ENCODE measurements around the gene TMX2. TPM values are rescaled to one million over a fixed set of nuclear protein-coding genes. Genes with fewer than 3 reads are reported as not detected.
"Not testable (repeated sequence)": the region's sequence is repeated elsewhere in the genome, so short reads cannot be mapped to it uniquely, and the experiment has no call there.

The TMX2 gene
- total RNA-seq, 1 experiment from 2014 or later = 93.9 TPM

DNA sequence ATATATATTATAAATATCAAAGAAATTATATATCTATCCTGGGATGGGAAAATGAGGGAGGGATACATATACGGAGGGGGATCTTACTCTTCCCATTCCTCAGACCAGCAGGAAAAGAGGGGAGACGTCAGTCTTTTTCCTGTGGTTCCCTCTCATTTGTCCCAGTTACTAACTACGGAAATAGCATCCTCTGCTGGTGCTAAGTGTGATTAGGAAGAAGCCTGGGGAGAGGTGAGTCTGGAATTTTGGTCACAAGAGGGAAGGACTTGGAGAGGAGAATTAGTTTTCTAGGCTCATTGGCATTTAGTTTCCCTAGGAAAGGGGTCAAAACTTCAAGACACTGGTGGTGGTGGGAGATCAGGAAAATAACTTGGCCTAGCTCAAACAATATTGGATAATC lies 12.0 kb upstream of the TMX2 start:
- peak; percentile 49 for DNase-seq
- no peaks in the 10 kb centered on the region for H3K27me3 ChIP-seq (ENCODE audit: control insufficient read depth, insufficient read depth, low read length)
- no peak overlapping the region for H3K4me3 ChIP-seq (ENCODE audit: insufficient read depth, low read depth, low read length)
- peaks cover 39% of the 10 kb centered on the region for H3K36me3 ChIP-seq (replicated peaks; ENCODE audit: control insufficient read depth, insufficient read depth, low read length)

DNA sequence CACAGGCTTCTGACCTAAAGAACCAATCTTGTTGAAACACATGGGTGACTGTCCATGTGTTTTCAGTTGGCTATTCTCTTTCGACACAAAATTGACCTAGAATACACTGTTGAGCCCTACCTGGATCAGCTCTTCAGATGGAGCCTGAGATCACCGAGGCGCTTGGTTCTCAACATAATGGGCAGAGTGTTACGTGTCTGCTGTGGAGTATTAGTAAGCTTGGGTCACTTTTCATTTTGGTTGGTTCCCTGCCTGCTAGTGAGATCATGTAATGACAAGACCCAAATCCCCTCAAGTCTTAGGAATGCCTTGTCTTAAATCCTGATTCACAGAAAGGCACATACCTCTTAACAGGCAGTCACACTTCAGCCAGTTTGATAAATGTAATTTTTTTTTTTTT lies 9.1 kb upstream of the TMX2 start:
- DNase-seq = no peak
- H3K36me3 ChIP-seq (replicated peaks; ENCODE audit: control insufficient read depth, insufficient read depth, low read length) = peaks cover 26% of the 10 kb centered on the region
- H3K4me3 ChIP-seq (ENCODE audit: insufficient read depth, low read depth, low read length) = no peak overlapping the region
- H3K27me3 ChIP-seq (ENCODE audit: control insufficient read depth, insufficient read depth, low read length) = no peaks in the 10 kb centered on the region

DNA sequence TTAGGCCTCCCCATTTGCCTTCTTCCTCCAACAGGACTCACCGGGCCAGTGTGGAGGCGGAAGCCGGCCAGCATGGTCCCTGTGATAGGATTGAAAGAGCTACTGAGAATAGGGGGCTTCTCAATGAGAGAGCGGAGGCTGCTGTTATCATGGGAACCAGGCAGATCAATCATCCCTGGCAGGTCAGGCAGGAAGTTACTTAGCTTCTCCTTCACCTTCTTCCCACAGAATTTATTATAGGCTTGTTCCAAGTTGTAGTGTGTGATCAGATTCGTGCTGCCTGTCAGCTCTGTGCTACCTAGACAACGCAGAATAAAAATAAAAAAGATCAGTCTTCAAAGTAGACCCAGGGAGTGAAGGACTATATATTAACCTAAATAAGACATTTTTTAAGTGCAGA lies 7.5 kb upstream of the TMX2 start:
- no peaks in the 10 kb centered on the region for H3K27me3 ChIP-seq (ENCODE audit: control insufficient read depth, insufficient read depth, low read length)
- H3K4me3 ChIP-seq (ENCODE audit: insufficient read depth, low read depth, low read length) = no peak overlapping the region
- DNase-seq = no peak
- H3K36me3 ChIP-seq (replicated peaks; ENCODE audit: control insufficient read depth, insufficient read depth, low read length) = peaks cover 11% of the 10 kb centered on the region

DNA sequence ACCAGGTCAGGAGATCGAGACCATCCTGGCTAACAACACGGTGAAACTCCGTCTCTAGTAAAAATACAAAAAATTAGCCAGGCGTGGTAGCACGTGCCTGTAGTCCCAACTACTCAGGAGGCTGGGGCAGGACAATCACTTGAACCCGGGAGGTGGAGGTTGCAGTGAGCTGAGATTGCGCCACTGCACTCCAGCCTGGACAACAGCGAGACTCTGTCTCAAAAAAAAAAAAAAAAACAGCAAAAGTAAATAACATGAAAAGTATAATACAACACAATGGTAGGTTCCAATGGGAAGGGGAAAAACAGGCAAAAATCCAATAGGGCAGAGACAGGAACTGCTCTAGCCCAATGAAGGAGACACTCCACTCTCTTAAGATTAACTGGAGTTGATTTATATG lies 7.0 kb upstream of the TMX2 start:
- H3K36me3 ChIP-seq (replicated peaks; ENCODE audit: control insufficient read depth, insufficient read depth, low read length); DNase-seq; H3K4me3 ChIP-seq (ENCODE audit: insufficient read depth, low read depth, low read length); H3K27me3 ChIP-seq (ENCODE audit: control insufficient read depth, insufficient read depth, low read length): not testable (repeated sequence)

DNA sequence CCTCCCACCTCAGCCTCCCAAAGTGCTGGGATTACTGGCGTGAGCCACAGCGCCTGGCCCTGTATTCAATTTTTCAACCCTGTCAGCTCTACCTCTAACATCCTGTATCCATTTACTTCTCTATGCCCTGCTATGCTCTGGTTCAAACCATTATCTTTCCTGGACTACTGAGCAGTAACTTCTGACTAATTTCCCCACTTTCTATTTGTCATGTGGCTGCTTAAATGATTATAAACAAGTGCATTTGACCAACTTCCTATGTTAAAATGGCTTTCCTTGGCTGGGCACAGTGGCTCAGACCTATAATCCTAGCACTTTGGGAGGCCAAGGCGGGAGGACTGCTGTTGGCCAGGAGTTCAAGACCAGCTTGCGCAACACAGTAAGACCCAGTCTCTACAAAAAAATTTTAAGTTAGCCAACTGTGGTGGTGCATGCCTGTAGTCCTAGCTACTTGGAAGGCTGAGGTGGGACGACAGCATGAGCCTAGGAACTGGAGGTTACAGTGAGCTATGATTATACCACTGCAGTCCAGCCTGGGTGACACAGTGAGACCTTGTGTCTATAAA lies 2.5 kb upstream of the TMX2 start:
- no peak overlapping the region for H3K4me3 ChIP-seq (ENCODE audit: insufficient read depth, low read depth, low read length)
- no peaks in the 10 kb centered on the region; the same call in 1 of the 2 replicates for H3K36me3 ChIP-seq (replicated peaks; ENCODE audit: control insufficient read depth, insufficient read depth, low read length)
- DNase-seq = no peak
- H3K27me3 ChIP-seq (ENCODE audit: control insufficient read depth, insufficient read depth, low read length) = no peaks in the 10 kb centered on the region

DNA sequence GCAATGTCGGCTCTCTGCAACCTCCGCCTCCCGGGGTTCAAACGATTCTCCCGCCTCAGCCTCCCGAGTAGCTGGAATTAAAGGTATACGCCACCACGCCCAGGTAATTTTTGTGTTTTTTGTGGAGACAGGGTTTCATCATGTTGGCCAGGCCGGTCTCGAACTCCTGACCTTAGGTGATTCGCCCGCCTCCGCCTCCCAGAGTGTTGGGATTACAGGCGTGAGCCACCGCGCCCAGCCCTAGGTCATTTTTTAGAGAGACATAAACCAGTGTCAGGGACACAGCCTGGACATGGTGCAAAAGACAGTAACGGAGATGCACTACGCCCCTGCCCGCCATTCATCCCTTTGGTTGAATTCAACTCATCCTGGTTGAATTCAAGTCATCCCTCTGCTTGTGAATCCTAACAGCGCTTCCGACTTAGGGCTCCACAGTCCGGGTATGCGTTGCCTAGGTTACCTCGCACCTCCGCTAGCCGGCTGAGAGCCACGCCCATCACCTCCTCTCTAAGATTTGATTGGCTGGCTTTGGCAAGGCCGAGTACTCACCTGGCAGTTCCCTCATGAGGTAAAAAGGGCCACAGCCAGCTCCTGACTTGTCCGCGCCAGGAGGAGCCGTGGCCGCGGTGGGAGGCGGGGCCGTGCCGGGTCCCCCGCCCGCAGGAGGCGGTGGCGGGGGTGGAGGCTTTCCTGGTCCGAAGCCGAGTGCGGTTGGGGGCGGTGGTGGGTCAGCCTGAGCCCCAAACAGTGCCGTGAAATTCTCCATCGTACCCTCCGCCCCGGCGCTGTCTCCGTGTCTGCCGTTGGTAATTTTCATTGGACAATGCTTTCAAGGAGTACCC lies 758 bp upstream of the TMX2 start, which contains the start of gene MED19:
MED19 (minus strand) TSS at position 802 of the 842 bp plus-strand sequence; CDS start at position 766, 36 bp downstream.
- no peaks in the 10 kb centered on the region for H3K36me3 ChIP-seq (replicated peaks; ENCODE audit: control insufficient read depth, insufficient read depth, low read length)
- peak; percentile 95 for DNase-seq
- H3K4me3 ChIP-seq (ENCODE audit: insufficient read depth, low read depth, low read length) = peak within 1 kb of the TSS; percentile 93
- H3K27me3 ChIP-seq (ENCODE audit: control insufficient read depth, insufficient read depth, low read length) = no peaks in the 10 kb centered on the region

DNA sequence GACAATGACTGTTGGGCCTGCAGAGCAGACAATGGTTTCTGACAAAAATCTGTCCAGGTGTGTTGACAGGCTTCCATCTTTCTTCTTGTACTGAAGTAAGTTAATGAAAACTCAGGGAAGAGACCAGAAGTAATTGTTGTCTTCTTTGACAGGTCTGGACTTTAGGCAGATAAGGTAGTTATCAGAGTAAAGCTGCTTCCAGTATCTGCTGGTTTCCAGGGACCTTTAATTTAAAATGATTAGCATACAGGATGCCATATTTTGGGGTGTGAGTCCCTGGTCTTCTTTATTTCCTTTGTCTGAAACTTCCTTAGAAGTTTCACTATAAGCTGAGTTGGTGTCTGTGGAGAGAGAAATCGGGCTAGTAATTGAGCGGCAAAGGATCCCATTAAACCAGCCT lies 1.4 kb downstream of the TMX2 start:
- Histone ChIP-seq H3K4me3 (ENCODE audit: insufficient read depth, low read depth, low read length) (no peak overlapping the region; the same call in 1 of the 2 replicates), H3K27me3 (ENCODE audit: control insufficient read depth, insufficient read depth, low read length) (no peaks in the 10 kb centered on the region), H3K36me3 (replicated peaks; ENCODE audit: control insufficient read depth, insufficient read depth, low read length) (peaks cover 2% of the 10 kb centered on the region; the same call in 1 of the 2 replicates)
- no peak for DNase-seq

DNA sequence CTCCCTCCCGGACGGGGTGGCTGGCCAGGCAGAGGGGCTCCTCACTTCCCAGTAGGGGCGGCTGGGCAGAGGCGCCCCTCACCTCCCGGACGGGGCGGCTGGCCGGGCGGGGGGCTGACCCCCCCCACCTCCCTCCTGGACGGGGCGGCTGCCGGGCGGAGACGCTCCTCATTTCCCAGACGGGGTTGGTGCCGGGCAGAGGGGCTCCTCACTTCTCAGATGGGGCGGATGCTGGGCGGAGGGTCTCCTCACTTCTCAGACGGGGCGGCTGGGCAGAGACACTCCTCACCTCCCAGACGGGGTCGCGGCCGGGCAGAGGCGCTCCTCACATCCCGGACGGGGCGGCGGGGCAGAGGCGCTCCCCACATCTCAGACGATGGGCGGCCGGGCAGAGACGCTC lies 4.3 kb downstream of the TMX2 start:
- not testable (repeated sequence) for DNase-seq; H3K36me3 ChIP-seq (replicated peaks; ENCODE audit: control insufficient read depth, insufficient read depth, low read length); H3K4me3 ChIP-seq (ENCODE audit: insufficient read depth, low read depth, low read length); H3K27me3 ChIP-seq (ENCODE audit: control insufficient read depth, insufficient read depth, low read length)

DNA sequence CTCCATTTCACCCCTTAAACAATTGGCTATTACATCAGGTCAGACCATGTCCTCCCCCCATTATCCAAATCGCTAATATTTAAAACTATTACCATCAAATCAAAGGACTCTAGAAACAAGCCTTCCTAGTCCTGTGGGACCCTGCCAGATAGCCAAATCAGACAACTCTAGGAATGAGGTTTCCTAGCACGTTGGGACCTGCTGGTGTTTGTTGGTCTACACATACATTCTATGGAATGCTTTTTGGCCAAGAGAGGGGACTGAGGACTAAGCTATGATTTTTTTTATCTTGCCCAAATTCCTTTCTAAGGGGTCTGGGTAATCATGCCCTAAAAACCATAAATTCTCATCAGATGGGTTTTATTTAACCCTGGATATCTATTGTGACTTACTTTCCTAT lies 14.8 kb downstream of the TMX2 start:
- no peaks in the 10 kb centered on the region; the same call in 1 of the 2 replicates for H3K36me3 ChIP-seq (replicated peaks; ENCODE audit: control insufficient read depth, insufficient read depth, low read length)
- H3K27me3 ChIP-seq (ENCODE audit: control insufficient read depth, insufficient read depth, low read length) = no peaks in the 10 kb centered on the region
- H3K4me3 ChIP-seq (ENCODE audit: insufficient read depth, low read depth, low read length) = no peak overlapping the region
- no peak for DNase-seq

DNA sequence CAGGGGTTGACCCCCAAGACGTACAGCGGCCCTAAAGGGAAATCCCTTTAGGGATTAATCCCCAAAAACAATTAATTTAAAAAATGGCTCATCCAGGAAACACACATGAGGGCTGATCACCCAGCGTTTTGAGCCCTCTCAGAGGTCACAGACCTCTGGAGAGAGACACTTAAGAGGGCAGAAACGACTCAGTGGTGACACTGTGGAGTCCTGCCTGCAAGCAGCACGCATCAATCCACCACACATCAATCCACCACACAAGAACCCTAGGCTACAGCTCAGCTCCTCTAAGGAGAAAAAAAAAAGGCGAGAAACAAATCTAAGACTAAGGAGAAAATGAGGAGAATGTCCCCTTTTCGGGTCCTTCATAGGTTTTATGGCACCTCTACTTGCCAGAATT lies 16.4 kb downstream of the TMX2 start:
- no peak overlapping the region for H3K4me3 ChIP-seq (ENCODE audit: insufficient read depth, low read depth, low read length)
- no peak for DNase-seq
- no peaks in the 10 kb centered on the region for H3K27me3 ChIP-seq (ENCODE audit: control insufficient read depth, insufficient read depth, low read length)
- H3K36me3 ChIP-seq (replicated peaks; ENCODE audit: control insufficient read depth, insufficient read depth, low read length) = no peaks in the 10 kb centered on the region; the same call in 1 of the 2 replicates

DNA sequence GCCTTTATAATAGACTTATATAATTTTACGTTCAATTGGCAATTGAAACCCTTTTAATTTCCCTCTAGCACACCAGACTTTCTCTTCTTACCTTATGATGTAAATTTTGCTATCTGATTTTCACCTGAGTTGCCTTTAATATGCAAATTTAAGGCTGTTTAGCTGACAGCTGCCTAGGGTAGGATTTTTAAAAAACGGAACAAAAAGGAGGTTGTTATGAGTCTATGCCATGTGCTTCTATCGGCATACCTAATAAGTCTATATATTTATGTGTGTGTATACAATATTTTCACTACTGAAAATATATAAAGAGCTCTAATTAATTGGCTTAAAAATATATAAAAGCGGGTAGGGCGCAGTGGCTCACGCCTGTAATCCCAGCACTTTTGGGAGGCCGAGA lies 17.1 kb downstream of the TMX2 start:
- DNase-seq = no peak
- no peak overlapping the region for H3K4me3 ChIP-seq (ENCODE audit: insufficient read depth, low read depth, low read length)
- H3K27me3 ChIP-seq (ENCODE audit: control insufficient read depth, insufficient read depth, low read length) = no peaks in the 10 kb centered on the region
- no peaks in the 10 kb centered on the region; the same call in 1 of the 2 replicates for H3K36me3 ChIP-seq (replicated peaks; ENCODE audit: control insufficient read depth, insufficient read depth, low read length)

DNA sequence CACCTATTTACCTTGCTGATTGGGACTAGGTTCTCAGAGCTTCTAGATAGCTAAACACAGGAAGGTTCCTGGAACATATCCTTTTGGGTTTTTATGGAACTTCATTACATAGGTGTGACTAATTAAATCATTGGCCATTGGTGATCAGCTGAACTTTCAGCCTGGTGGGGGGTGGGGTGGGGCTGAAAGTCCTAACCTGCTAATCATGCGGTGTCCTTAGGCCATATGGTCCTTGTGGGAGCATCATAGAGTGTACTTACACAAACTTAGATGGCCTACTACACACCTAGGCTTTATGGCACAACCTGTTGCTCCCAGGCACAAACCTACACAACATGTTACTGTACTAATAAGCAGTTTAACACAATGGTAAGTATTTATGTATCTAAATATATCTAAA lies 20.3 kb downstream of the TMX2 start:
- peaks cover 2% of the 10 kb centered on the region for H3K36me3 ChIP-seq (replicated peaks; ENCODE audit: control insufficient read depth, insufficient read depth, low read length)
- H3K4me3 ChIP-seq (ENCODE audit: insufficient read depth, low read depth, low read length) = no peak overlapping the region
- no peak for DNase-seq
- H3K27me3 ChIP-seq (ENCODE audit: control insufficient read depth, insufficient read depth, low read length) = no peaks in the 10 kb centered on the region

DNA sequence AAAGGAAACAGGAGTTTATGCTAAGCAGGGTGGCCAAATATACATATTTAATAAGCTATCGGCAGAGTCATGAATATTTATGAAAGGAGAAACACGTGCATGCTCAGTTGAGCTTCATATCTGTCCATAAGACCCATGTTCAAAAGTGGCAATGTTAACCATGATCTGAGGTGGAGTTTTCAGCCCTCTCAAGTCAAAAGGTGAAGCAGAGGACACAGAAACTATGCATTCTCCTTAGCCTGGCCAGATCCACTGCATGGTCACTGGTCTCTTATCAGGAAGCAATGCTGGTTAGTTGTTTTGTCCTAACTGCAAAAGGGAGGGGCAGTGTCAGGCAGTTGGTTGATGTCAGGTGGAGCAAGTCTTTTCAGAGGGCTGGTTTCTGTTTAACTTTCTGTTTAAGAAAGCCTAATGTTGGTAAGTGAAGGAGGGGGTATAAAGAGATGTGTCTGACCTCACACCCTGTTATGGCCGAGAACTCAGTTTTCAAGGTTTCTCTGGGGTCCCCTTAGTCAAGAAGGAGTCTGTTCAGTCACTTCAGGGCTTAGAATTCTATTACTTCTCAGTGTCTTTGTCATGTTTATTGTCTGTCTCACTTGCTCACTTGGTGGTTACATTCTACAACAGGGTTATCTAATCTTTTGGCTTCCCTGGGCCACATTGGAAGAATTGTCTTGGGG lies 23.4 kb downstream of the TMX2 start:
- H3K36me3 ChIP-seq (replicated peaks; ENCODE audit: control insufficient read depth, insufficient read depth, low read length) = peaks cover 12% of the 10 kb centered on the region
- H3K4me3 ChIP-seq (ENCODE audit: insufficient read depth, low read depth, low read length) = no peak overlapping the region
- no peak for DNase-seq
- no peaks in the 10 kb centered on the region for H3K27me3 ChIP-seq (ENCODE audit: control insufficient read depth, insufficient read depth, low read length)

DNA sequence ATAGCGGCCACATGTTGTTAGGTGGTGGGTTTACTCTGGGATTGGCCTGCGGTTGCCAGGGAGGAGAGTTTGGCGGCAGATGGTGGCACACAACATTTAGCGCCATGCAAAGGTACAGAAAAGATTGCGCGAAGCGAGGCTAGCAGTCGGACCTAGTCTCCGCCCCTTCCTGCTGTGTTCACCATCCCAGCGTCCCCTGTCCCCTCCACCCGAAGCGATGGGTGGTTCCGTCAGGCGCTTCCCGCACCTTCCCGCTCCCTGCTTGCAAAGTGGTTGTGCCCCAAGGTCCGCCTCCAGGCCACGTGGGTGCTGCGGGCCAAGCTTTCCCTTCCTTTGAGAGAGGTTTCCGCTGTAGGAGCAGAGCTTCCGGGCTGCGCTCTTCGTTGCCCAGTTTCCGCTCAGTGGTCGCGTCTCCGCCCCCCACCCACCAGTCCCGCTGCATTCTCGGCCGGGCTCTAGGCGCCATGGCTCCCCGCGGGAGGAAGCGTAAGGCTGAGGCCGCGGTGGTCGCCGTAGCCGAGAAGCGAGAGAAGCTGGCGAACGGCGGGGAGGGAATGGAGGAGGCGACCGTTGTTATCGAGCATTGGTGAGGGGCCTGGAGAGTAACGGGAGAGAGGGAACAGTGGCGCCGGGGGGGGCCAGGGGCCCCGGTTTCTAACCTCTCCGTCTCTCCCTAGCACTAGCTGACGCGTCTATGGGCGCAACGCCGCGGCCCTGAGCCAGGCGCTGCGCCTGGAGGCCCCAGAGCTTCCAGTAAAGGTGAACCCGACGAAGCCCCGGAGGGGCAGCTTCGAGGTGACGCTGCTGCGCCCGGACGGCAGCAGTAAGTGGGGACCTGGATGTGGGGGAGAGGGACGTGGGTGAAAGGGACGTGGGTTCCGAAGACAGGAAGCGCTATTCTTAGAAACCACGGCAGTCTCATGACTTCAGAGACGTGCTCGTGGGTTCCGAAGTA lies 29.0 kb downstream of the TMX2 start, which contains the start of gene SELENOH:
SELENOH (plus strand) TSS at position 360 of the 955 bp plus-strand sequence; CDS start at position 465, 105 bp downstream.
- Histone ChIP-seq H3K4me3 (ENCODE audit: insufficient read depth, low read depth, low read length) (peak within 1 kb of the TSS; percentile 89), H3K27me3 (ENCODE audit: control insufficient read depth, insufficient read depth, low read length) (no peaks in the 10 kb centered on the region), H3K36me3 (replicated peaks; ENCODE audit: control insufficient read depth, insufficient read depth, low read length) (peaks cover 30% of the 10 kb centered on the region)
- DNase-seq = peak; percentile 93
